HCT116 (cell line): Measurements from ENCODE around the gene AGAP1. TPM values are rescaled to one million over a fixed set of nuclear protein-coding genes. Genes with fewer than 3 reads are reported as not detected.

Source experiments
- ATAC-seq: fragments of 200-7000 bp; cut with Tn5 transposase; 2 replicates; pipeline ENCODE4 v1.9.1; 2020; ENCODE audit warnings: mild to moderate bottlenecking, moderate library complexity
- BruUV-seq: library from RNA; stranded (reverse); fragments of 400-500 nt; replicated peaks from 2 replicates; lab custom pipeline; 2021; lab: Mats Ljungman, UMichigan
- CTCF ChIA-PET: fragments of 300-600 bp; sonication (Branson Sonifier 250); formaldehyde crosslinking; loops from one replicate; lab custom pipeline; 2021; ENCODE audit warnings: antibody characterized with exemption; lab: Charles Lee
- POLR2A ChIA-PET: fragments of 300-600, 350-600 bp; sonication (Branson Sonifier 250); formaldehyde crosslinking; loops from one replicate; lab custom pipeline; 2021; ENCODE audit warnings: antibody characterized with exemption; lab: Charles Lee
- RAD21 ChIA-PET, 2 experiments: fragments of 300-600 bp; sonication (Branson Sonifier 250); formaldehyde crosslinking; loops; one replicate each; lab custom pipeline; 2023; ENCODE audit warnings: low total read pairs in 2 of 2; ENCODE audit not compliant: uncharacterized antibody in 2 of 2, unreplicated experiment in 2 of 2, low non-redundant PET in 1 of 2; lab: Charles Lee
- DNase-seq: peaks from one replicate; pipeline ENCODE4 v3.0.0-alpha.2; 2010; ENCODE audit warnings: low read depth, low spot score
- H2AFZ ChIP-seq: fragments of 200-600 bp; shearing (Covaris generic), sonication (generic); 2 replicates; pipeline ENCODE4 v1.6.1; 2017; ENCODE audit warnings: low read depth, mixed run types, mixed read lengths, antibody characterized with exemption, low read length; ENCODE audit not compliant: poor library complexity, severe bottlenecking
- H3K27ac ChIP-seq: 2 replicates; pipeline ENCODE4 v1.5.1; 2012; ENCODE audit warnings: low read depth, low read length
- H3K27me3 ChIP-seq: fragments of 200-600 bp; sonication (generic); 2 replicates; pipeline ENCODE4 v1.6.1; 2016; ENCODE audit warnings: mixed run types, low read length, mixed read lengths; ENCODE audit not compliant: insufficient read depth
- H3K36me3 ChIP-seq, 2 experiments: fragments of 200-500 bp in 1 of 2; fragments of 200-600 bp in 1 of 2; sonication (Bioruptor generic) in 1 of 2; sonication (generic) in 1 of 2; 2 replicates each; pipeline versions ENCODE4 v1.5.1 to v1.6.1; 2014 to 2016; ENCODE audit warnings: low read length in 2 of 2, inconsistent platforms in 1 of 2, mixed read lengths in 1 of 2, mixed run types in 1 of 2; ENCODE audit not compliant: insufficient read depth in 2 of 2, control insufficient read depth in 1 of 2
- H3K4me1 ChIP-seq, 2 experiments: fragments of 200-600 bp in 1 of 2; sonication (generic) in 1 of 2; 2 replicates each; pipeline versions ENCODE4 v1.5.1 to v1.6.1; 2012 to 2017; ENCODE audit warnings: low read length in 2 of 2, inconsistent platforms in 1 of 2, mild to moderate bottlenecking in 1 of 2, mixed read lengths in 1 of 2, mixed run types in 1 of 2, moderate library complexity in 1 of 2; ENCODE audit not compliant: insufficient read depth in 2 of 2, control insufficient read depth in 1 of 2
- H3K4me2 ChIP-seq: fragments of 200-600 bp; sonication (generic); 2 replicates; pipeline ENCODE4 v1.6.1; 2017; ENCODE audit warnings: mixed run types, low read length, mixed read lengths
- H3K4me3 ChIP-seq, 2 experiments: fragments of 200-600 bp in 1 of 2; sonication (generic) in 1 of 2; replicated peaks in 1 of 2; 2 replicates each; pipeline ENCODE4 v1.5.1; 2011 to 2016; ENCODE audit warnings: low read length in 2 of 2, control low read depth in 1 of 2, low read depth in 1 of 2, mild to moderate bottlenecking in 1 of 2, mixed read lengths in 1 of 2, mixed run types in 1 of 2
- H3K79me2 ChIP-seq: fragments of 200-600 bp; sonication (generic); 2 replicates; pipeline ENCODE4 v1.6.1; 2017; ENCODE audit warnings: mild to moderate bottlenecking, mixed run types, low read length, moderate library complexity, mixed read lengths; ENCODE audit not compliant: insufficient read depth
- H3K9ac ChIP-seq: fragments of 200-600 bp; sonication (generic); 2 replicates; pipeline ENCODE4 v1.6.1; 2016; ENCODE audit warnings: low read length, mixed read lengths
- H3K9me2 ChIP-seq: fragments of 200-600 bp; sonication (generic), shearing (Covaris generic); 2 replicates; pipeline ENCODE4 v1.6.1; 2017; ENCODE audit warnings: mixed run types, mild to moderate bottlenecking, moderate library complexity; ENCODE audit not compliant: insufficient read depth
- H3K9me3 ChIP-seq, 2 experiments: fragments of 200-500 bp in 1 of 2; fragments of 200-600 bp in 1 of 2; sonication (Bioruptor generic) in 1 of 2; sonication (generic) in 1 of 2; 2 replicates each; pipeline ENCODE4 v1.6.1; 2014 to 2017; ENCODE audit warnings: low read length in 2 of 2, mixed read lengths in 2 of 2, inconsistent platforms in 1 of 2, low read depth in 1 of 2, mild to moderate bottlenecking in 1 of 2, mixed run types in 1 of 2, moderate library complexity in 1 of 2; ENCODE audit not compliant: control insufficient read depth in 1 of 2, insufficient read depth in 1 of 2
- H4K20me1 ChIP-seq: fragments of 200-600 bp; sonication (generic), shearing (Covaris generic); 2 replicates; pipeline ENCODE4 v1.6.1; 2017; ENCODE audit warnings: mixed run types, mild to moderate bottlenecking, moderate library complexity; ENCODE audit not compliant: insufficient read depth
- EGR1 ChIP-seq: IDR thresholded peaks from 2 replicates; pipeline ENCODE4 v1.6.1; 2012; ENCODE audit warnings: low read depth
- ELF1 ChIP-seq: IDR thresholded peaks from 2 replicates; pipeline ENCODE4 v1.6.1; 2012; ENCODE audit warnings: low read depth, borderline replicate concordance
- EZH2 ChIP-seq: fragments of 200-600 bp; sonication (generic); IDR thresholded peaks from 2 replicates; pipeline ENCODE4 v1.6.1; 2017; ENCODE audit warnings: antibody characterized with exemption, mixed run types
- EZH2phosphoT487 ChIP-seq: fragments of 200-600 bp; IDR thresholded peaks from 2 replicates; pipeline ENCODE4 v1.6.1; 2018; ENCODE audit warnings: antibody characterized with exemption, borderline replicate concordance
- RAD21 ChIP-seq: IDR thresholded peaks from 2 replicates; pipeline ENCODE4 v1.6.1; 2012; ENCODE audit warnings: low read depth, mild to moderate bottlenecking
- SP1 ChIP-seq: IDR thresholded peaks from 2 replicates; pipeline ENCODE4 v1.6.1; 2012; ENCODE audit warnings: low read depth
- TCF7L2 ChIP-seq: IDR thresholded peaks from 2 replicates; pipeline ENCODE4 v1.7.0; 2011; ENCODE audit warnings: borderline replicate concordance, inconsistent platforms; ENCODE audit not compliant: insufficient read depth, insufficient read length; ENCODE audit errors: extremely low read depth
- intact Hi-C: fragments of 100-400 bp; cut with micrococcal nuclease; formaldehyde crosslinking; loops from 2 replicates; pipeline ENCODE4 v1.10.0; 2022
- total RNA-seq: library from RNA; stranded (reverse); gene quantifications from one replicate; pipeline ENCODE4 v1.2.1, GENCODE V29; 2021; ENCODE audit not compliant: unreplicated experiment
- TF ChIP-seq, protein P1 (sequence below): IDR thresholded peaks from 2 replicates; pipeline ENCODE4 v1.6.1; 2012

AGAP1 gene
- total RNA-seq, 1 experiment from 2014 or later: 43.8 TPM

GRCh38 chr2:235920216-235920865 lies 426.5 kb downstream of the AGAP1 start:
- Histone ChIP-seq H3K79me2 (no peaks in the 10 kb centered on the region), H3K36me3 (0 out of 4 replicates have a peak, but pooled peaks cover 0 to 5% of the 10 kb centered on the region in 2 experiments), H3K4me3 (no peak overlapping the region), H2AFZ (no peak overlapping the region), H3K27me3 (no peaks in the 10 kb centered on the region), H3K4me1 (no peaks in the 10 kb centered on the region), H3K27ac (no peak overlapping the region), H3K9me3 (no peaks in the 10 kb centered on the region), H3K9me2 (no peaks in the 10 kb centered on the region), H3K9ac (no peak overlapping the region), H4K20me1 (0 out of 2 replicates have a peak, but pooled peaks cover 3% of the 10 kb centered on the region), H3K4me2 (no peak overlapping the region)
- ChIA-PET RAD21 (no interaction called here), CTCF (no interaction called here), POLR2A (no interaction called here)
- TF ChIP-seq SP1 (no peak), EGR1 (no peak), TCF7L2 (no peak), ELF1 (no peak), EZH2 (no peak)
- TF ChIP-seq, protein P1, sequence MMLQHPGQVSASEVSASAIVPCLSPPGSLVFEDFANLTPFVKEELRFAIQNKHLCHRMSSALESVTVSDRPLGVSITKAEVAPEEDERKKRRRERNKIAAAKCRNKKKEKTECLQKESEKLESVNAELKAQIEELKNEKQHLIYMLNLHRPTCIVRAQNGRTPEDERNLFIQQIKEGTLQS: no peak
- no peak for ATAC-seq
- BruUV-seq: no TSS peak
- DNase-seq: no peak
- intact Hi-C loops: no loop called here

GRCh38 chr2:235921508-235922191 lies 427.8 kb downstream of the AGAP1 start:
- ATAC-seq: no peak

More at GRCh38 chr2:235921508-235922191, 427.8 kb downstream of the AGAP1 start:
- Histone ChIP-seq H4K20me1 (0 out of 2 replicates have a peak, but pooled peaks cover 3% of the 10 kb centered on the region), H3K79me2 (no peaks in the 10 kb centered on the region), H3K4me2 (no peak overlapping the region), H3K4me3 (no peak overlapping the region), H3K27ac (no peak overlapping the region), H3K9me2 (no peaks in the 10 kb centered on the region), H2AFZ (no peak overlapping the region), H3K36me3 (no peaks in the 10 kb centered on the region), H3K27me3 (no peaks in the 10 kb centered on the region), H3K9me3 (no peaks in the 10 kb centered on the region), H3K9ac (no peak overlapping the region), H3K4me1 (no peaks in the 10 kb centered on the region)
- ChIA-PET RAD21 (no interaction called here), CTCF (no interaction called here), POLR2A (no interaction called here)
- no TSS peak for BruUV-seq
- no peak for TF ChIP-seq EZH2phosphoT487
- TF ChIP-seq RAD21: no peak
- no peak for TF ChIP-seq EGR1
- TF ChIP-seq ELF1: no peak
- no peak for DNase-seq
- intact Hi-C loops: no loop called here
